ENCODE results near the gene MELTF. TPM values are rescaled to one million over a fixed set of nuclear protein-coding genes. Genes with fewer than 3 reads are reported as not detected.

Gene MELTF
- total and polyA plus RNA-seq, 9 of the 15 experiments (the other 6 are each of a cell fraction or from before 2014, with no cell fraction given), result 0.35 to 10.5 (median 4.5) TPM

GRCh38 chr3:196969660-196970546, 59.7 kb downstream of the MELTF start (continued):
- TF ChIP-seq VEZF1 (CRISPR knock-in tag; IDR thresholded peaks at IDR 0.05) (no peak; the same call in 1 of the 2 replicates), ZEB2 (IDR thresholded peaks at IDR 0.05) (no peak), FOXO4 (CRISPR knock-in tag; IDR thresholded peaks at IDR 0.05) (no peak), ZNF445 (CRISPR knock-in tag; IDR thresholded peaks at IDR 0.05; ENCODE audit: low read depth) (no peak), NR1H2 (CRISPR knock-in tag; IDR thresholded peaks at IDR 0.05) (no peak), ATF6 (CRISPR knock-in tag; IDR thresholded peaks at IDR 0.05) (no peak), ZBTB43 (CRISPR knock-in tag; IDR thresholded peaks at IDR 0.05) (no peak), ZKSCAN3 (CRISPR knock-in tag; IDR thresholded peaks at IDR 0.05) (no peak), E2F4 (CRISPR knock-in tag; IDR thresholded peaks at IDR 0.05; ENCODE audit: low read depth) (no peak), CREB5 (CRISPR knock-in tag; IDR thresholded peaks at IDR 0.05) (no peak), TGIF2 (CRISPR knock-in tag; IDR thresholded peaks at IDR 0.05) (no peak), ZFP91 (CRISPR knock-in tag; IDR thresholded peaks at IDR 0.05) (no peak), EZH2 (IDR thresholded peaks at IDR 0.05; ENCODE audit: borderline replicate concordance, low read depth, low read length) (no peak), U2AF2 (optimal IDR thresholded peaks at IDR 0.05; ENCODE audit: low read depth, low read length) (no peak)

Data from K562 (cell line).